Fibroblast of lung (primary cell): Measurements from ENCODE around the gene NUDT8.
A peak's percentile ranks its signal among the peaks of the same experiment; 100 is the strongest.

ENCODE experiments used
- CTCF ChIP-seq, 2 donors: IDR thresholded peaks in 1 of 2; conservative IDR thresholded peaks in 1 of 2; 1 replicate in 1 of 2; 2 replicates in 1 of 2; pipeline ENCODE4 v1.5.1; 2011 to 2012; ENCODE audit warnings: low read length in 2 of 2, control low read depth in 1 of 2, inconsistent platforms in 1 of 2, low read depth in 1 of 2, mild to moderate bottlenecking in 1 of 2
- EZH2 ChIP-seq: IDR thresholded peaks from 2 replicates; pipeline ENCODE4 v1.5.1; 2012; ENCODE audit warnings: low read length, control low read depth, mild to moderate bottlenecking; ENCODE audit errors: missing control alignments

DNA sequence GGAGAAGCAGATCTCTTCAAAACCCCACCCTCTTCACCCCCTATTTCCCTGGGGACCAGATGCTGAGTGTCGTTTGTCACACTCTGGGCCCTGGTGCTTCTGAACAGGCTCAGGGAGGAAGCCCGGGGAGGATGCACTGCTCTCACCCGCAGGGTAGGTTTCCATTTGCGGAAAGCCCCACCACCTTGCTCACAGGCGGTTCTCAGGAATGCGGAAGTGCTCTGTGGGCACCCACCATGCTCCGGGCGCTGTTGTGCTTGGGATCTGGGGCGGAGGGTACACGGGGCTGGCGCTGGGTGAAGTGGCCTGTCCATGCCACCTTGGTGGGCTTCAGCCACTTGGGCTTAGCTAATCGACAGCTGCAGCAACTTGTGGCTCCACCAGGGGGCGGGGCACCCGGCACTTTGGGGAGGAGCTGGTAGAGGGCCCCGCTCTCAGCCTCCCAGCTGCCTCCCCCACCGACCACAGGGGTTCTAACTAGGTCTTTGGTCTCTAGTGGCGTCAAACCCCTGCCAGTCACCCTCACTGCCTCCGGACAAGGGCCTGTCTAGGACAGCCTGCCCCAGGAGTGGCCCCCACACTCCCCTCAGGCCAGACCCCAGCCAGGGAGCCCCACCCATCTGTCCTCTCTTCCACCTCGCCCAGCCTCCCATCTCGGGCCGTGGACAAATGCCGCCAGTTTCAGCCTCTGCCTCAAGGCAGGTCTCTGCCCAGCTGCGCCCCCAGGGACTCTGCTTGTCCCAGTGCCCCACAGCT is 15.6 kb downstream of the NUDT8 start:
- peak; percentile 54 to 71 for TF ChIP-seq CTCF (conservative IDR thresholded peaks at IDR 0.05 in 1 of 2, IDR thresholded peaks at IDR 0.05 in 1 of 2; ENCODE audit: low read depth in 1 of 2, low read length in 2 of 2)
- TF ChIP-seq EZH2, result no peak
